HG03025 (cell line): Measurements from ENCODE around the gene DAO.
"Not testable (repeated sequence)": the region's sequence is repeated elsewhere in the genome, so short reads cannot be mapped to it uniquely, and the experiment has no call there.

Experiments used
- ATAC-seq: cut with Tn5 transposase; IDR thresholded peaks from one replicate; pipeline ENCODE4 v1.9.1; 2021; ENCODE audit warnings: mild to moderate bottlenecking, moderate library complexity; ENCODE audit not compliant: unreplicated experiment, low FRiP score

Gene DAO

DNA sequence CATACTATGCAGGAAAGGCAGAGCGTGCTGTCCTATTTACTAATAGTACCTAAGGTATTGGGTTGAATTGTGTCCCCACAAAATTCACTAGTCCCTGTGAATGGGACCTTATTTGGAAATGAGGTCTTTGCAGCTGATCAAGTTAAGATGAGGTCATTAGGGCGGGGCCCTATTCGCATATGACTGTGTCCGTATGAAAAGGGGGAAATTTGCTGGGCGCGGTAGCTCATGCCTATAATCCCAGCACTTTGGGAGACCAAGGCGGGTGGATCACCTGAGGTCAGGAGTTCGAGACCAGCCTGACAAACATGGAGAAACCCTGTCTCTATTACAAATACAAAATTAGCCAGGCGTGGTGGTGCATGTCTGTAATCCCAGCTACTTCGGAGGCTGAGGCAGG lies 13.8 kb upstream of the DAO start:
- not testable (repeated sequence) for ATAC-seq

GRCh38 chr12:108868781-108869180 lies 11.1 kb upstream of the DAO start:
- ATAC-seq: no peak

GRCh38 chr12:108875280-108875679 lies 4.6 kb upstream of the DAO start:
- ATAC-seq: no peak

GRCh38 chr12:108875682-108876361 lies 4.1 kb upstream of the DAO start:
- no peak for ATAC-seq

- ATAC-seq: no peak
These were observed 3.3 kb upstream of the DAO start for GRCh38 chr12:108876550-108876949.

DNA sequence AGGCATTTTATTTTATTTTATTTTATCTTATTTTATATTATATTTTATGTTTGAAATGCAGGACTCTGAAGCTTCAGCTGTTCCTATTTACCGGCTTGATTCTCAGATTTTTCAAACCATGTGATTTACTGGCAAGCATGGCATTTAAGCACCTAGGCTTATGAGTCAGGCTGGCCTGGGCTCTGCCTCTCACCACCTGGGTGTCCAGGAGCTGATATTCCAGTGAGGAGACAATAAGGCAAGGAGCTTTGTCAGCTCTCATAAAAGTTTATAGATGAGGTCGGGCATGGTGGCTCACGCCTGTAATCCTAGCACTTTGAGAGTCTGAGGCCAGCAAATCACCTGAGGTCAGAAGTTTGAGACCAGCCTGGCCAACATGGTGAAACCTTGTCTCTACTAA lies 2.1 kb downstream of the DAO start:
- ATAC-seq: no peak

- no peak for ATAC-seq
These were observed 4.5 kb downstream of the DAO start for GRCh38 chr12:108884116-108885012.

GRCh38 chr12:108886873-108887629 lies 7.2 kb downstream of the DAO start:
- no peak for ATAC-seq

GRCh38 chr12:108888031-108888430 lies 8.1 kb downstream of the DAO start:
- no peak for ATAC-seq

DNA sequence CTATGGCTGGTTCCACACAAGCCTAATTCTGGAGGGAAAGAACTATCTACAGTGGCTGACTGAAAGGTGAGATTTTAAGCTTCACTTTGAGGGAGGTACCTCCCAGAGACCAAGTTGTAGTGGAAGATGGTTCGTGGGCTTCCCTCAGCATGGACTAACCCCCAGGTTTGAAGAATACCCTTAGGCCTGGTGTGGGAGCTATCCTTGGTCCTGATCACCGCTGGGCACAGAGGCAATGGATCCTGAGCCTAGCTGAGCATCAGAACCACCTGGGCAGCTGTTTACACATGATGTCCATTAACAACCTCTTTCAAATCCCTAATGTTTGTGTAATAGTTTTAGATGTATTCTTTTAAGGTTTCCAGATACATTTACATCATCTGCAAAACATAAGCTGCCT lies 10.3 kb downstream of the DAO start:
- no peak for ATAC-seq

GRCh38 chr12:108895220-108895802 lies 15.4 kb downstream of the DAO start:
- ATAC-seq: no peak

GRCh38 chr12:108896336-108896735 lies 16.4 kb downstream of the DAO start:
- no peak for ATAC-seq

DNA sequence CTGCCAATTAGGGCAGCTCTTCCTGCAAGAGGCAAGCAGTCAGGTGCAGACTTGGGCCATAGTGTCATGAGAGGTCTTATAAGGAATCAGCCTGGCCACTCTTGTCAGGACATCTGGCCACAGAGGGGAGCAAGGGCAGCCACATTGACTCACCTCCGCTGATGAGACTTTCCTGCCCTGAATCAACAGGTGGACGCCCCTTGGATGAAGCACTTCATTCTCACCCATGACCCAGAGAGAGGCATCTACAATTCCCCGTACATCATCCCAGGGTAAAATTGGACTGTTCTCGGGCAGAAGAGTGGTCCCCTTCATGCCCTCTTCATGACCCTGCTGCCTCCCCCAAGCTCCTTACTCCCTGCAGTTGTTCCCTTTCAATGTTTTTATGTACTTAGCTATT lies 16.9 kb downstream of the DAO start:
- ATAC-seq: no peak

DNA sequence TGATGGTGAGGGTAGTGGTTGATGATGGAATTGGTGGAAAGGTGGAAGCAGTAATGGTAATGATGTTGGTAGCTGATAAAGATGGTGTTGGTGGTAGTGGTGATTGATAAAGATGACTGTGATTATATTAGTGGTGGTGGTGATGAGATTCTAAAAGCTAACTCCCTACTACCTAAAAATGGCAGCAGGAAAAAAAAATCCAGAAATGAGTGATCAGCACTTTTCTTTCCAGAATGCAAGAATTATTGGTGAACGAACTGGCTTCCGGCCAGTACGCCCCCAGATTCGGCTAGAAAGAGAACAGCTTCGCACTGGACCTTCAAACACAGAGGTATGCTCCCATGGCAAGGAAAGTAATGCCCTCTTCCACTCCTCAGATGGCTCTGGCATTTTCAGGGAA lies 19.3 kb downstream of the DAO start:
- ATAC-seq: no peak

DNA sequence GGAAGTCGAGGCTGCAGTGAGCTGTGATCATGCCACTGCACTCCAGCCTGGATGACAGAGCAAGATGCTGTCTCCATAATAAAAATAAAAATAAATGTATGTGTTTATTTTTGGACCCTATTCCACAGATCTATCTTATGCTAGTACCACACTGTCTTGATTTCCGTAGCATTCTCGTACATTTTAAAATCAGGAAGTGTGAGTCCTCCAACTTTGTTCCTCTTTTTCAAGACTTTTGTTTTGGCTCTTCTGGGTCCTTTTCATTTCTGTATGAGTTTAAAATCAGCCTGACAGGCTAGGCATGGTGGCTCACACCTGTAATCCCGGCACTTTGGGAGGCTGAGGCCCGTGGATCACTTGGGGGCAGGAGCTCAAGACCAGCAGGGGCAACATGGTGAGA lies 25.8 kb downstream of the DAO start:
- ATAC-seq: no peak

- no peak for ATAC-seq
These were observed 27.1 kb downstream of the DAO start for GRCh38 chr12:108906971-108907370.

- no peak for ATAC-seq
These were observed 28.0 kb downstream of the DAO start for GRCh38 chr12:108907839-108908351.

DNA sequence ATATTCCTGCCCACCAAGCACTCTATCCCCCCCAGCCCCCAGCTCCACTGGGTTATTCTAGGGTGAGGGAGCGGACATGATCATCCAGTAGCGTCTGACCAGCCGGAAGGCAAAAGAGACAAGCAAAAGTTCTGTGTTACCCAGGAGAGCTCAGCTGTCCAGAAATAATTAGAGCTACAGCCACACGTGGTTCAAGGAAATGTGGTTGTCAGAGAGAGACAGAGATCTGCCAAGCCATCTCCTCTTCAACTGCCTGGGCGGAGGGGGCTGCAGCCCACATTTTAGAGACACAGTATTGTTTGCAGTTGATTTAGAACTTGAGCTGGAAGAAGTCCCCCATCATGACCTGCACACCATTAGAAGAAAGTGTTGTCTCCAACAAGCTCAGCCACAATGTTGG lies 30.4 kb downstream of the DAO start:
- ATAC-seq: no peak

- no peak for ATAC-seq
These were observed 32.0 kb downstream of the DAO start for GRCh38 chr12:108911915-108912314.

DNA sequence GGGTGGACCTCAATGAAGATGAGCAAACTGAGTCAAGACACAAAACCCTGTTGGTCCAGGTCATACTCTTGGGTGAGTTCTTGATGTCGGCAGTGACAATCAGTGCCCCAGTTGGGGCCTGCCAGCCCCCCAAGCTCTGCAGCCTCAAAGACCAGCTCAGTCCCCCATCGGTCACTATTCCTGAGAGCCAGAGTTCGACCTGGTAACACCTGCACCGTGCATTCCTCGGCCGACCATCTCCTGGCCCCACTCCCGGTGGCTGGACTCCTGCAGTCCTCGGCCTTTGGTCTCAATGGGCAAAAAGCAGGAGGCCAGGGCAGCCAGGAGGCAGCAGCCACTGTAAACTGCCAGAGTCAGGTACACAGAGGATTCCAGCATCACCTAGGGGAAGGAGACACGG lies 32.5 kb downstream of the DAO start:
- ATAC-seq: no peak

DNA sequence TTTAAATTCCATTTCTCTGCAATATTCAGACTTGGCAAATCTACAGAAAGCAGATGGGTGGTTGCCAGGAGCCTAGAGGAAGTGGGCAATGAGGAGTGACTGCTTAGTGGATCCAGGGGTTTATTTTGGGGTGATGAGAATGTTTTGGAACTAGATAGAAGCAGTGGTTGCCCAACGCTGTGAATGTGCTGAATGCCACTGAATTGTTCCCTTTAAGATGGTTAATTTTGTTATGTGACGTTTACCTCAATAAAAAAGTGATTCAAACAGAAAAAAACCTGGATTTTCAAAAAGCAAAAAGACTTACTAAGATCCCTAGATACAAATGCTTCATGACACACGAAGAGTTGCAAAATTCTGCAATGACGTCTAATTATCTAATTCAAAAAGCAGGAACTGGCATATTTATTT lies 34.2 kb downstream of the DAO start:
- no peak for ATAC-seq
